ENCODE measurements around the gene RSPRY1.

Gene RSPRY1

GRCh38 chr16:57148481-57148880 is 37.6 kb upstream of the RSPRY1 start:
- TF ChIP-seq, protein P1, sequence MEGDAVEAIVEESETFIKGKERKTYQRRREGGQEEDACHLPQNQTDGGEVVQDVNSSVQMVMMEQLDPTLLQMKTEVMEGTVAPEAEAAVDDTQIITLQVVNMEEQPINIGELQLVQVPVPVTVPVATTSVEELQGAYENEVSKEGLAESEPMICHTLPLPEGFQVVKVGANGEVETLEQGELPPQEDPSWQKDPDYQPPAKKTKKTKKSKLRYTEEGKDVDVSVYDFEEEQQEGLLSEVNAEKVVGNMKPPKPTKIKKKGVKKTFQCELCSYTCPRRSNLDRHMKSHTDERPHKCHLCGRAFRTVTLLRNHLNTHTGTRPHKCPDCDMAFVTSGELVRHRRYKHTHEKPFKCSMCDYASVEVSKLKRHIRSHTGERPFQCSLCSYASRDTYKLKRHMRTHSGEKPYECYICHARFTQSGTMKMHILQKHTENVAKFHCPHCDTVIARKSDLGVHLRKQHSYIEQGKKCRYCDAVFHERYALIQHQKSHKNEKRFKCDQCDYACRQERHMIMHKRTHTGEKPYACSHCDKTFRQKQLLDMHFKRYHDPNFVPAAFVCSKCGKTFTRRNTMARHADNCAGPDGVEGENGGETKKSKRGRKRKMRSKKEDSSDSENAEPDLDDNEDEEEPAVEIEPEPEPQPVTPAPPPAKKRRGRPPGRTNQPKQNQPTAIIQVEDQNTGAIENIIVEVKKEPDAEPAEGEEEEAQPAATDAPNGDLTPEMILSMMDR (IDR thresholded peaks at IDR 0.05; ENCODE audit: low read depth, low read length, poor library complexity, severe bottlenecking): no peak
- no peak for TF ChIP-seq EZH2phosphoT487 (IDR thresholded peaks at IDR 0.05; ENCODE audit: borderline replicate concordance, low read length)
- Histone ChIP-seq H3K27me3 (ENCODE audit: control insufficient read depth, low read length) (no peaks in the 10 kb centered on the region), H3F3A (ENCODE audit: control insufficient read depth, insufficient read depth) (peaks cover 3% of the 10 kb centered on the region; the same call in 1 of the 2 replicates), H3K9me3 (ENCODE audit: control insufficient read depth, insufficient read depth, low read length) (no peaks in the 10 kb centered on the region), H3K4me2 (ENCODE audit: low read length) (0 out of 2 replicates have a peak overlapping the region, but pooled peaks have one; percentile 39), H3K27ac (ENCODE audit: low read depth, low read length) (no peak overlapping the region), H4K20me1 (ENCODE audit: control insufficient read depth, insufficient read depth, low read depth, low read length) (no peaks in the 10 kb centered on the region), H3K9me2 (replicated peaks; ENCODE audit: control insufficient read depth, low read length) (no peaks in the 10 kb centered on the region), H3K79me2 (ENCODE audit: control insufficient read depth, low read length) (no peaks in the 10 kb centered on the region), H3K4me3 (ENCODE audit: low read length) (no peak overlapping the region), H3K36me3 (ENCODE audit: control insufficient read depth, low read length) (peaks cover 15% of the 10 kb centered on the region), H3K4me1 (ENCODE audit: control insufficient read depth, low read length) (peaks cover 20% of the 10 kb centered on the region)

- H3K79me2 ChIP-seq (ENCODE audit: control insufficient read depth, low read length): no peaks in the 10 kb centered on the region
- peaks cover 20% of the 10 kb centered on the region for H3K4me1 ChIP-seq (ENCODE audit: control insufficient read depth, low read length)
- H3K4me2 ChIP-seq (ENCODE audit: low read length): no peak overlapping the region
Measured at GRCh38 chr16:57149391-57149790, 36.7 kb upstream of the RSPRY1 start.

DNA sequence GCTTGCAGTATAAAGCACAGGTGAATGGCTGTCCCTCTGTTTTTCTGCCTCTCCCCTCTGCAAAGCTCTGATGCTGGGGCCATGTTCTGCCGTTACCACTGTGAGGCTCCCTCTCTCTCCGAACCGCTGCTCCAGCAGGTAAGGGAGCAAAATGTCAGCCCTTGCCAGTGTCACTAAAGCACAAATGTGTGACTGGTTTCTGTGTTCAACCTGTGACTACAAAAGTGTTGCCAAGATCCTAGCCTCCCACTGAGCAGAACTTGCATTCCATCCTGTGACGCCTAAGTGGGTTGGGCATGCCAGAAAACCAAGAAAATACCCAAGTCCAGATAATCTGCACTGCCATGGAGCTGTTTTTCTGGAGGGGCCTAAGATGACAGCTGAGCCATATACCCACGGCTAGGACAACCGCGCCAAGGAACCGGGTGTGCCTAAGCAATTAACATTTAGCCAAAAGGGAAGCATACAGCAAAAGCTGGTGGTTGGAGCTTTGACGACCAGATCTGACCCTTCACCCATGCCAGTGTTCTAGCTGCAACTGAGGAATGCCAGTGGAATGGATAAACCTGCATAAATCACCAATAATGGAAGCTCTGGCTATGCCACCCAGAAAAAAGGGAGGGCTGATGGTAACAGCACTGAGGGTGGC is 35.3 kb upstream of the RSPRY1 start:
- no peak for TF ChIP-seq EZH2phosphoT487 (IDR thresholded peaks at IDR 0.05; ENCODE audit: borderline replicate concordance, low read length)
- TF ChIP-seq, protein P1 (IDR thresholded peaks at IDR 0.05; ENCODE audit: low read depth, low read length, poor library complexity, severe bottlenecking): no peak
- peaks cover 36% of the 10 kb centered on the region for H3K36me3 ChIP-seq (ENCODE audit: control insufficient read depth, low read length)
- no peaks in the 10 kb centered on the region for H3K27me3 ChIP-seq (ENCODE audit: control insufficient read depth, low read length)
- H3K4me3 ChIP-seq (ENCODE audit: low read length): no peak overlapping the region
- no peaks in the 10 kb centered on the region for H4K20me1 ChIP-seq (ENCODE audit: control insufficient read depth, insufficient read depth, low read depth, low read length)
- H3K27ac ChIP-seq (ENCODE audit: low read depth, low read length): no peak overlapping the region
- peaks cover 3% of the 10 kb centered on the region; the same call in 1 of the 2 replicates for H3F3A ChIP-seq (ENCODE audit: control insufficient read depth, insufficient read depth)
- H3K9me3 ChIP-seq (ENCODE audit: control insufficient read depth, insufficient read depth, low read length): no peaks in the 10 kb centered on the region
- H3K9me2 ChIP-seq (replicated peaks; ENCODE audit: control insufficient read depth, low read length): no peaks in the 10 kb centered on the region
- H3K79me2 ChIP-seq (ENCODE audit: control insufficient read depth, low read length): no peaks in the 10 kb centered on the region
- H3K4me2 ChIP-seq (ENCODE audit: low read length): no peak overlapping the region
- peaks cover 20% of the 10 kb centered on the region for H3K4me1 ChIP-seq (ENCODE audit: control insufficient read depth, low read length)

More at GRCh38 chr16:57149391-57149790, 36.7 kb upstream of the RSPRY1 start:
- no peak for TF ChIP-seq EZH2phosphoT487 (IDR thresholded peaks at IDR 0.05; ENCODE audit: borderline replicate concordance, low read length)
- TF ChIP-seq, protein P1 (IDR thresholded peaks at IDR 0.05; ENCODE audit: low read depth, low read length, poor library complexity, severe bottlenecking): no peak
- H3K9me2 ChIP-seq (replicated peaks; ENCODE audit: control insufficient read depth, low read length): no peaks in the 10 kb centered on the region
- H3K4me3 ChIP-seq (ENCODE audit: low read length): no peak overlapping the region
- H3K36me3 ChIP-seq (ENCODE audit: control insufficient read depth, low read length): peaks cover 24% of the 10 kb centered on the region
- no peaks in the 10 kb centered on the region for H3K27me3 ChIP-seq (ENCODE audit: control insufficient read depth, low read length)
- no peaks in the 10 kb centered on the region for H4K20me1 ChIP-seq (ENCODE audit: control insufficient read depth, insufficient read depth, low read depth, low read length)
- no peaks in the 10 kb centered on the region for H3K9me3 ChIP-seq (ENCODE audit: control insufficient read depth, insufficient read depth, low read length)
- no peak overlapping the region for H3K27ac ChIP-seq (ENCODE audit: low read depth, low read length)
- peaks cover 3% of the 10 kb centered on the region; the same call in 1 of the 2 replicates for H3F3A ChIP-seq (ENCODE audit: control insufficient read depth, insufficient read depth)

Data from DOHH2 (cell line).